CD4-positive, alpha-beta T cell treated with Interleukin-15 for 4 hours (primary cell): ENCODE results near the gene CFAP119.

Experiments used
- DNase-seq: peaks from one replicate; pipeline ENCODE4 v3.0.0-alpha.2; 2020; ENCODE audit warnings: low spot score

CFAP119 gene

DNA sequence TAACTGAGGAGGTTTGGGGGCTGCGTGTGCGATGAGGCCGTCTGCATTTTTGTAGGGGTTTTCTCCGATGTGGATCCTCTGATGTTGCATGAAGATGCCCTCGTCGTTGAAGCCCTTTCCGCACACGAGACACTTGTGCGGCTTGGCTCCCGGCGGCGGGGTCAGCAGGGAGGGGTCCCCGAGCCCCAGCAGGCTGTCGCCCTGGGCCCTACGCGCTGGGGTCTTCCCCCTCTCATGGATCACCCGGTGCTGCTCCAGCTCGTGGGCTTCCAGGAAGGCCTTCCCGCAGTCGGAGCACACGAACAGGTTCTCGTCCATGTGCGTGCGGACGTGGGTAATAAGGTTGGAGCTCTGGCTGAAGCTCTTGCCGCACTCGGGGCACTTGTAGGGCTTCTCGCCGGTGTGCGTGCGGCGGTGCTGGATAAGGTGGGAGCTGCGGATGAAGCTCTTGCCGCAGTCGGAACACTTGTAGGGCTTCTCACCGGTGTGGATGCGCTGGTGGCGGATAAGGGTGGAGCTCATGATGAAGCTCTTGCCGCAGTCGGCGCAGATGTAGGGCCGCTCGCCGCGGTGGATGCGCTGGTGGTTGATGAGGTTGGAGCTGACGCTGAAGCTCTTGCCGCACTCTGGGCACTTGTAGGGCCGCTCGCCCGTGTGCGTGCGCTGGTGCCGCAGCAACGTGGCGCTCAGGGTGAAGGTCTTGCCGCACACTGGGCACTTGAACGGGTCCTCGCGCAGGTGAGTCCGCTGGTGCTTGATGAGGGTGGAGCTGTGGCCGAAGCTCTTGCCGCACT, 20.8 kb upstream of the CFAP119 start:
- no peak for DNase-seq

DNA sequence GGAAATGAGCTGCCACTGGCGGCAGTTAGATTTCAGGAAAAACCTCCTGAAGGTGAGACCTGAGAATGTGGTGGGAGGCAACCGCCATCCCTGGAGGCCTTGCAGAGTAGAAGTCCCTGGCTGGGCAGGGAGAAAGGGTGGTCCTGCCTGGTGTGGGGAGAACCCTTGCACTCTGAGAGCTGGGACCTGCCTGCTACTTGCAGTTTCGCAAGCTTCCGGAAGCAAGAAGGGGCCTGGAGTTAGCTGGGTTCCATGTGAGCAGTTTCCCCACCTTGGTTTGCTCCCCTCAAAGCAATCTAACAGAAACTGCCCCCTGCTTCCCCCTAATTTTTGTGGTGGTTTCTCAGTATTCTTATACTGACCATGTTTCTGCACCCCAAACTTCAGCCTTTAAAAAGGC, 18.7 kb upstream of the CFAP119 start:
- DNase-seq, result no peak

DNA sequence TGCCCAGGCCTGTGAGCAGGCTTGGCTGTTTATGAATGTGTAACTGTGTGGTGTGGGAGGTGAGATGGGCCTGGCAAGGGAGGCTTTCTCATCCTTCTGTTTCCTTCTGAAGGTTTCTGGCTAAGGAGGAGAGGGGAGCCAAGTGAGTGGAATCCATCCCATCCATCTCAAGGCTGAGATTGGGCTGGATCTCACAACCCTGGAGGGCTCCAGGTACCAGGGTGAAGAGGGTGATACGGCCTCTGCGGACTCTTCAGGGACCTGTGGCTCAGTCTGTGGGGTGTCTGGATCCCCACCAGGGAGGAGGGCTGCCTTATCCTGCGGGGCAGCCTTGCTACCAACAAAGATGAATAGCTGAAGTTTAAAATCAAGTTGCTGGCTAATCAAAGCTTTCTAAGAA, 18.2 kb upstream of the CFAP119 start:
- DNase-seq, result no peak

DNA sequence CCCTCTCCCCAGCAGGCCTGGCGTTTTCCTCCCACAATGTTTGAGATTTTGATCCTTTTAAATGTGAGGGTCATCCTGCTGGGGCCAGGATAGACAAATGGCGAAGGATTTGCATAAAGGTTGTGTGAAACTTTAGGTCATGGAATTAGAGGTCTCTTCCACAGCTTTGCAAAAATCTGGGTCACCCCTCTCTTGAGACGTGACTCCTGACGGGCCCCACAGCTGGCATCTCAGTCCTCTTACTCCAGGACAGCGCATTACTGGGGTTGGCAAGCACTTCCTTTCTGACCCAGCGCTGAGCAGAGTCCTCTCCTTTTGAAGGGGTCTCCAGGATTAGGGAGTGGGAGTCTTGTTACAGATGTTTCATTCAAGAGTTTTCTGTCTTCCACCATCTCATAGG, 17.7 kb upstream of the CFAP119 start:
- DNase-seq, result no peak

DNA sequence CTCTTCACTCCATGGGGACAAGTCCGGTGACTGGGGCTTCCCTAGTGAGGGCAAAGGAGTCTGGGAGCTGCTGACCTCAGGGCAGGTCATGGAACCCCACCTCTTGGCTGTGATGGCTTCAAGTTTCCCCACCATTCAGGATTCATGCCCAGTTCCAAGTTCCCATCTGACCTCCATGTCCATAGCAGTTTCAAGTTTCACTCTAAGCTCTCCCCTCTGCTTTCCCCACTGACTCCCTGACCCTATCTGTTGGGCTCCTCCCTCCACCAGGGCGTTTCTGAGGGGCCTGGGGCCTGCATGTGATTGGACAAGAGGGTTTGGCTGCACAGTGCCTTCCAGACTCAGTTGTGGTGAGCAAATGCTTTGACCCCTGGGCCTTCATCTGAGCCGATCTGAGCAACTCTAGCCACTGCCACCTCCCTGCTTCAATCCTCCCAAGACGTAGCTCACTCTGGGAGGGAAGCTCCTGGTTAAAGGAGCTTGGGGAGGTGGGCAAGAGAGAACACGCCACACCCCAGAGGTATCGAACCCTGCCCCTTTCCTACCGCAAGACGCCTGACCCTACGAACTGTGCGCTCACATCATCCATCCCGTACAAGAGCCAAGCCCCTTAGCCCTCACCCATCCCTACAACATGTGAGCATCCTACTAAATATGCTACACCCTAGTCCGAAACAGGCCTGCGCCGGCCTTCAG, 16.8 kb upstream of the CFAP119 start:
- DNase-seq, result no peak

DNA sequence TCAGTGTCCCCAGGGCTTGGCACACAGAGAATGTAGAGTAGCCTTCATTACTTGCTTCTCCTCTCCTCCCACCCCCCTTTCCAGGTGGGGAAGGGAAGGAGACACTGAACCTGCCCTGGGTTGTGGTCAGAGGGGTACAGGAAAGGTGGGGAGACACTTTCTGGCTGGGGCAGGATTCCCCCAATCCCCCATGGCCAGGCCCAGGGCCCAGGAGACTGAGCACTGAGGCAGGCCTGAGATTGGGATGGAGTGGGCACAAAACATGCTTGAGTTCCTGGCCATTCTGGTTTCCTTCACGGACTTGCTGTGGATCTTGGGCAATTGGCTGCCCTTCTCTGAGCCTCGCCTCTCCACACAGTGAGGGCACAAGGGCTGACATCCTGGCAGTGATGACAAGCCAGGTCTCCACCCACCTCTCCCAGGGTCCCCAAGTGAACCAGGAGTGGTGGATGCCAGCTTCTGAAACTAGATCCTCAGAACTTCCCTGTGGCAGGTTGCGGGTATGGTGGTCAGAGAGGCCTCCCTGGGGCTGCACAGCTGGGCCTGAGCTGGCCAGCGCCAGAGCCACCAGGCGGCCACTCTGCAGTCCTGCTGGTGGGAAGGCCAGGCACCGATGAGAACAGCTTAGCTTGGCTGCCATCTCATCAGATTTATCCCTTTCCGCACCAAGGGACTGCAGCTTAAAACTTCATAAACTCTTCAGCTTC, 15.9 kb upstream of the CFAP119 start:
- DNase-seq, result no peak

DNA sequence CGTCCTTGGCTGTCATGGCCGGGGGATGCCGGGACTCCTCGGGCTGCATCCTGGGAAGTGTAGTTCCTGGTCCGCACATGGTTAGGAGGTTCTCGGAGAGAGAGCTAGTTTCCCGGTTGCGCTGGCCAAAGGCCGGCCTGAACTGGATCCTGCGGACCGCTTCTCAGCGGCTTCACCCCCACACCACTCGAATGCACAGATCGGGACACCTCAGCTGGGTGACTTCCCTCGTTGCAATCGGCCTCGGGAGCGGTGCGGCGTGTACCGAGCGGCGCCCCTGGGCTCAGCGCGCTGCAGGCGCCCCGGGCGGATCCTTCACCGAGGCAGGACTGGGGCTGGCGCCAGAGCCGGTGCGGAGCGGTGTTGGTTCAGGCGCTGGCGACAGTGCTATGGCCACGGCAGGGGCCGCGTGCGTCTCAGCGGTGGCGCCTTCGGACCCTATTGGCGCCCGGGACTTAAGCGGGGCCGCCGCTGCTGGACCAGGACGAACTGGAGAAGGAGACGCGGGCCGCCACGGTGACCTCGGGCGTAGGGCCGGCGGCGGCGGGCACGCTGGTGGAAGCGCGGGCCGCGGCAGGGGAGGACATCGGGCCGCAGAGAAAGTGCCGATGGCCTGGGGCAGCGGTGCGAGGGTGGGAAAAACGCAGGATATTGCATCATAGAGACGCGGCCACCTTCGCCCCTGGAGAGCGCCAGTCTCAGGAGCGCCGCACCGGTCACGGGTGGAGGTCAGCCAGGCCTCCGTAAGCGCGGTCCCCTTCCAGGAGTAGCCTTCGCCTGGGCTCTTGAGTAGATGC, 13.7 kb upstream of the CFAP119 start:
- peak; percentile 43 for DNase-seq

DNA sequence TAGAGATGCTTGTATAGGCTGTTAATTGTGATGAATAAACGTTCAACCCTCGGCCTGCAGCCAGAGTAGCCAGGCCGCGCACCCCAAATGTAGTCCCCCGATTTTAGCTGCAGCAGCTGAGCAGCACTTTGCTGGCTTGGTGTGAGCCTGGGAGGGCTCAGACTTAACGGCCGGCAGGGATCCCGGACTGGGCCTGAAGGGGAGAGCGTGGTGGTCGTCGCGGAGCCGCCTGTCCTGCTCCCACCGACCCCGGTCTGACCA, 13.2 kb upstream of the CFAP119 start:
- no peak for DNase-seq

DNA sequence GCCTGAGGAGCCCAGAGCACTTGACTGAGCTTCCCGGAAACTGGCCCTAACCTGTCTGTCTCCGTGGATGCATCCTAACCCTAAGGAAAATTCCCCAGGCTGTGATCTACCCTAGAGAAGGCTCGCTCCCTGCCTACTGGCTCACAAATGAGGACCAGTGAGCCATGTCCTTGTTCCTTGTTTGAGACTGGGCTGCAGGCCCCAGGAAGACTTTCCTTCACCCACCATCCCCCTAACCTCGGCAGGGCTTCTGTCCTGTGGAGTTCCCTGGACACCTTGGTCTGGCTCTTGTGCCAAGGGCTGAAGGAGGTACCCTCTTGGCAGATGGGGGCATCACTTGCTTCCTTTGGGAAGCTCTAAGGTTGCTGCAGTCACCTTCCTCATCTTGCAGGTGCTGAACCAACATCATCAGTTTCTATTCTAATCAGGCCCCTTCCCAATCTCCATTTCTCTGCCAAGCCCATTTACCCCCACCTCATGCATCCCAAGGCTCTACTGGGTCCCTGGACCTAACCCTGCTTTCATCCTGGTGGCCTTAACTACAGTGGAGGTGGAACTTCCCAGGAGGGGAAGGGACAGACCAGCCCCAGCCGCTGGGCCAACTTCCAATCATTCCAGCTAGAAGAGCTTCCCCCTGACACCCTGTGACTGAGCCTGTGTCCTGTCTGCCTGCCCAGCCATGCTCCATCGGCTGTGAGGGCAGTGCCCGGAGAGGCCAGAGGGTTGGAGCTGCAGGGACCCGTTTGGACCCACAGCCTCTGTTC, 12.7 kb upstream of the CFAP119 start:
- no peak for DNase-seq

DNA sequence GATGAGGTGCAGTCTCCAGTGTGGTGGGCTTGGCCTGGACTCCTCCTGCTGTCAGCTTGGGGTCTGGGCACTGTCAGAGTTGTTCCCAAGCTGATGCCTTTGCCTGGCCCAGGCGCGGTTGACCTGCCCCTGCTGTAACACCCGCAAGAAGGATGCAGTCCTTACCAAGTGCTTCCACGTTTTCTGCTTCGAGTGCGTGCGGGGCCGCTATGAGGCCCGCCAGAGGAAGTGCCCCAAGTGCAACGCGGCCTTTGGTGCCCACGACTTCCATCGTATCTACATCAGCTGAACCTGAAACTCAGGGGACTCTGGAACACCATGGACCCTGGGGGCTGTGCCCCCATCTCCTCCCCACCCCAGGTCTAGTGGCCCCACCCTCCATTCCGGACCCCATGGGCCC, 12.0 kb upstream of the CFAP119 start:
- no peak for DNase-seq

DNA sequence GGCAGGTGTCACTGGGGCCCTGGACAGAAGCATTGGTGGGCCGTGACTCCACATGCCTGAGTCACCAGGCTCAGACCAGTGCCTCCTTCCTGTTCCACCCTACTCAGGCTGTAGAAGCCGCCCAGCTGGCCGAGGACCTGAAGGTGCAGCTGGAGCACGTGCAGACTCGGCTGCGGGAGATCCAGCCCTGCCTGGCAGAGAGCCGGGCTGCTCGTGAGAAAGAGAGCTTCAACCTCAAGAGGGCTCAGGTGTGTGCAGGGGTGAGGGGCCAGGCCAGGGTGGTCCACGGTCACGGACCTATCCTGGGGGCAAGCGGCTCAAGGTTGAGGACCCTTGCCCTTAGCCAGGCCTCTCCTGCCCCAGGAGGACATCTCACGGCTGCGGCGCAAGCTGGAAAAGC, 9.9 kb upstream of the CFAP119 start:
- no peak for DNase-seq

DNA sequence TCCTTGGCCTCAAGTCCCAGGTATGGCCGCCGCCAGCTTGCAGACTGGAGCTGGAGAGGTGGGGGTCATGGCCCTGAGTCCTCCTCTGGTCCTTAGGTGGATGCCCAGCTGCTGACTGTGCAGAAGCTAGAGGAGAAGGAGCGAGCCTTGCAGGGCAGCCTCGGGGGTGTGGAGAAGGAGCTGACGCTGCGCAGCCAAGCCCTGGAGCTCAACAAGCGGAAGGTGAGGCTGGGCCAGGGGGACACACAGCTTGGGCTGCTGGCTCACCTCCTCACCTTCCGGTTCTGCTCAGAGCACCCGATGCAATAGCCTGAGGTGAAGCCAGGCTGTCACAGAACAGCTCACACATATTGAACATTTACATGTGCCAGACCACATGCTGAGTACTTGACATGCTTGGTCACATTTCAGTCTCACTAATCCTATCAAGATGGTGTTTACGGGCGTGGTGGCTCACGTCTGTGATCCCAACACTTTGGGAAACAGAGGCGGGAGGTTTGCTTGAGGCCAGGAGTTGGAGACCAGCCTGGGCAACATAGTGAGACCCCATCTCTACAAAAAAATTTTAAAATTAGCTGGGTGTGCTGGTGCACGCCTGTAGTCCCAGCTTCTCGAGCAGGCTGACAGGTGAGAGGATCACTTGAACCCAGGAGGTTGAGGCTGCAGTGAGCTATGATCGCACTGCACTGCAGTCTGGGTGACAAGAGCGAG, 7.7 kb upstream of the CFAP119 start:
- DNase-seq, result no peak

DNA sequence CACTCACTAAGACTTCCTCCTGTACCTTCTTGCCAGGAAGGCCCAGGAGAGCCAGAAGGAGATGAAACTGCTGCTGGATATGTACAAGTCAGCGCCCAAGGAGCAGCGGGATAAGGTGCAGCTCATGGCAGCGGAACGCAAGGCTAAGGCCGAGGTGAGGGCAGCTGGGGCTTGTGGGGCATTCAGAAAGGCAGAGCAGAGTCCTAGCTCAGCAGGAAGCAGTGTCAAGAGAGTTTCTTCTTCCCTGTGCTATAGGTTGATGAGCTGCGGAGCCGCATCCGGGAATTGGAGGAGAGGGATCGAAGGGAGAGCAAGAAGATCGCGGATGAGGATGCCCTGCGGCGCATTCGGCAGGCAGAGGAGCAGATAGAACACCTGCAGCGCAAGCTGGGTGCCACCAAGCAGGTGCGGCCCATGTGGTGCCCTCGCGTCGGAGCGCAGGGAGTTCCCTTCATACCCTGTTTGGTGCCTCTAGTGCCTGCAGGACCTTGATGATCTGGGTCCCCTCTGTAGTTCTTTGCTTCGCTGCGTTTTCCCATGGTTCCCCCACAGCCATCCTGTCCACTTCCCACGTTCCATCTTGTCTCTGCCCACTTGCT, 6.8 kb upstream of the CFAP119 start:
- DNase-seq, result no peak

DNA sequence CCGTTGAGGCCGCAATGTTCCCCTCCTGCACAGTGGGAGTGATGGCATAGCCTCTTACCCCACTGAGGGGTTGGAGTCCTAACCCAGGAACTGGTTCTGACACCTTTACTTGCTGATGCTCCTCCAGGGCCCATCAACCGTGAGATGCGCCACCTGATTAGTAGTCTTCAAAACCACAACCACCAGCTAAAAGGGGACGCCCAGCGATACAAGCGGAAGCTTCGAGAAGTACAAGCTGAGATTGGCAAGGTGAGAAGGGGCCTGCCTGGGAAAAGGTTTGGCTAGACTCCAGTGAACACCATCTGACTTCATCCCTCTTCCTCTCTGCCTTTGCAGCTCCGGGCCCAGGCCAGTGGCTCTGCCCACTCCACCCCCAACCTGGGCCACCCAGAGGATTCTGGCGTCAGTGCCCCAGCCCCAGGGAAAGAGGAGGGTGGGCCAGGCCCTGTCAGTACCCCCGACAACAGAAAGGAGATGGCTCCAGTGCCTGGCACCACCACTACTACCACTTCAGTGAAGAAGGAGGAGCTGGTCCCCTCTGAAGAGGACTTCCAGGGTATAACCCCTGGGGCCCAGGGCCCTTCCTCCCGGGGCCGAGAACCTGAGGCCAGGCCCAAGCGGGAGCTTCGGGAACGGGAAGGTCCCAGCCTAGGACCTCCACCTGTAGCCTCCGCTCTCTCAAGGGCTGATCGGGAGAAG, 6.1 kb upstream of the CFAP119 start:
- DNase-seq, result peak; percentile 52

DNA sequence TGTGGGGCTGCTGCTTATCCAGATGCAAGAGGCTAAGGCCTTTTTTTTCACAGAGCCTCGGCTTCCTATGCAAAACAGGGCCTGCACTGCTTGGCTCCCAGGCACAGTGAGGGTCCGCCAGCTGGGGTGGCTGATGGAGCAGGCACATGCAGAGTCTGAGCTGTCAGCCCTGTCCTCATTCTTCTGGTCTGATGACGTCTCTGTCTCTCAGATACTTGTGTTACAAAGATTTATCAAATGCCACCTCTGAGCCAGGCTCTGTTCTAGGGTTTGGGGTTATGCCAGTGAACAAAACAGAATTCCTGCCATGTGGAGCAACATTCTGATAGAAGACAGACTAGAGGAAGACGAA, 5.0 kb upstream of the CFAP119 start:
- DNase-seq, result no peak

DNA sequence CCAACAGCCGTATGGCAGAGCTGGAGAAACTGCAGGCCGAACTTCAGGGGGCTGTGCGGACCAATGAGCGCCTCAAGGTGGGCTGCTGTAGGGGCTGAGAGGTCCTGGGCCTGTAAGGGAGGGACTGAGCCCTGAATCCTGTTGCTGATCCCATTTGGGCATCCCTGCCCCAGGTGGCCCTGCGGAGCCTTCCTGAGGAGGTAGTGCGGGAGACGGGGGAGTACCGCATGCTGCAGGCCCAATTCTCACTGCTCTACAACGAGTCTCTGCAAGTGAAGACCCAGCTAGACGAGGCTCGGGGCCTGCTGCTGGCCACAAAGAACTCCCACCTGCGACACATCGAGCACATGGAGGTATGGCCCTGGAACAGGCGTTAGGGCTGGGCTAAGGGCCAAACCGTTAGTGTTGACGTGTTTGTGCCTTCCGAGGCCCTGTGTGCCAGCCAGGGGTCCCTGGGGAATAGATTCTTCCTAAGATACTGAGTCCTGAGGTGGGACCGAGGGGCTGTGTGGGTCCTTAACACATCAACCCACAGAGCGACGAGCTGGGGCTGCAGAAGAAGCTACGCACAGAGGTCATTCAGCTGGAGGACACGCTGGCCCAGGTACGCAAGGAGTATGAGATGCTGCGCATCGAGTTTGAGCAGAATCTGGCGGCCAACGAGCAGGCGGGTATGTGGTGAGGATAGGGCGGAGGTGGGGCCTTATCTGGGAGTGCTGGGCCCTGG, 4.5 kb upstream of the CFAP119 start:
- DNase-seq, result no peak

DNA sequence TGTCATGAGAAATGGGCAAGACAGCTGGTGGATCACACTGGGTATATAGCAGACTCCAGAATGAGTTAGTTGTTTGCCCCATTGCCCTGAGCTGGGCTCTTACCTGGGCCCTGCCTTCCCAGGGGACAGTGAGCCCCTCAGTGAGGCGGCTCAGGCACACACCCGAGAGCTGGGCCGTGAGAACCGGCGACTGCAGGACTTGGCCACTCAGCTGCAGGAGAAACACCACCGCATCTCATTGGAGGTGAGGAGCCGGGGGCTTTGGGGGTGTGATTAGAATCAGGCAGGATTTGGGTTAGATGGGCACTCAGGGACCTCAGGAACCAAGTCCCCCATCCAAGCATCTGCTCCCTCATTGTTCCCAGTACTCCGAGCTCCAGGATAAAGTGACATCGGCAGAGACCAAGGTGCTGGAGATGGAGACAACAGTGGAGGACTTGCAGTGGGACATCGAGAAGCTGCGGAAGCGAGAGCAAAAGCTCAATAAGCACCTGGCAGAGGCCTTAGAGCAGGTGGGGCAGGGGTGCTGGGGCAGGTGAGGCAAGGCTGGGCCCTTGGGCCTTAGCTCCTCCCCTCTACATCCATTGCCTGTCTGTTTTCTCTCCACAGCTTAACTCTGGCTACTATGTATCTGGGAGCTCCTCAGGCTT, 3.1 kb upstream of the CFAP119 start:
- DNase-seq, result no peak

DNA sequence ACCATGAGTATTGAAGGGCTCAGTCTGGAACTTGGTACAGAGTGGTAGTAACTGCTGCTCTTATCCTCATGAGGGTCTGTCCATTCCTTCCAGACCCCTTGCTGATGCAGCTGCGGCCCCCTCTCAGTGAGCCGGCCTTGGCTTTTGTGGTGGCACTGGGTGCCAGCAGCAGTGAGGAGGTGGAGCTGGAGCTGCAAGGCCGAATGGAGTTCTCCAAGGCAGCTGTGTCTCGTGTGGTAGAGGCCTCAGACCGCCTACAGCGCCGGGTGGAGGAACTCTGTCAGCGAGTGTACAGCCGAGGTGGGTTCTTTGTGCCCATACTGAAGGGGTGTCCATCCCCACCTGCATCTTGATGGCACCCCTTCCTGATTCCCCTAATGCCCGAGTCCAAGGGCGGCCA, 2.2 kb upstream of the CFAP119 start:
- DNase-seq, result no peak
